Testis (tissue), 3 donors: Measurements from ENCODE around the gene HYAL1. TPM values are rescaled to one million over a fixed set of nuclear protein-coding genes. Genes with fewer than 3 reads are reported as not detected.

Source experiments
- DNase-seq: peaks from one replicate; pipeline ENCODE4 v3.0.0-alpha.2; 2019
- H3K27ac ChIP-seq, 2 donors: fragments of 200-600 bp; sonication (generic); one replicate each; pipeline ENCODE4 v1.5.1; 2019
- H3K27me3 ChIP-seq: fragments of 200-600 bp; sonication (generic); one replicate; pipeline ENCODE4 v1.5.1; 2019
- H3K36me3 ChIP-seq: fragments of 200-600 bp; sonication (generic); one replicate; pipeline ENCODE4 v1.5.1; 2017; ENCODE audit warnings: low read depth; ENCODE audit errors: missing control alignments
- H3K4me1 ChIP-seq: fragments of 200-600 bp; sonication (generic); one replicate; pipeline ENCODE4 v1.5.1; 2019
- H3K4me3 ChIP-seq, 2 donors: fragments of 200-600 bp; sonication (generic); one replicate each; pipeline ENCODE4 v1.5.1; 2017 to 2019
- H3K9me3 ChIP-seq: fragments of 200-600 bp; sonication (generic); one replicate; pipeline ENCODE4 v1.5.1; 2017
- CTCF ChIP-seq, 3 experiments: fragments of 450-650 bp in 2 of 3; fragments of 200-600 bp in 1 of 3; sonication (generic) in 1 of 3; IDR thresholded peaks; one replicate each; pipeline ENCODE4 v1.5.1; 2016 to 2019; ENCODE audit warnings: antibody characterized with exemption in 3 of 3, mild to moderate bottlenecking in 2 of 3, moderate library complexity in 1 of 3
- POLR2A ChIP-seq: fragments of 450-650 bp; IDR thresholded peaks from one replicate; pipeline ENCODE4 v1.6.1; 2017; ENCODE audit warnings: antibody characterized with exemption, mild to moderate bottlenecking, moderate library complexity
- WGBS, 2 donors: methylation state at CpG; one replicate each; pipeline ENCODE4 v1.1.5; 2018; 5-methylcytosine and 5-hydroxymethylcytosine counted together
- intact Hi-C: fragments of 100-400 bp; cut with DNase I; formaldehyde crosslinking; loops from one replicate; pipeline ENCODE4 v1.15.1; 2023; ENCODE audit warnings: low total_unique reads
- polyA plus RNA-seq: library from polyadenylated mRNA; stranded (reverse); fragments of 350-450 nt; fragmentation: Illumina TruSeq; extraction: RNeasy Lipid Tissue Mini Kit (QIAGEN cat#74804); gene quantifications from one replicate; pipeline ENCODE4 v1.2.3, GENCODE V29; 2014; ENCODE audit warnings: low read depth, low replicate concordance; ENCODE audit not compliant: insufficient read depth
- total RNA-seq, 2 donors: library from RNA; depleted of rRNA; stranded (reverse); fragments of >200 nt; gene quantifications; one replicate each; pipeline ENCODE4 v1.2.3, GENCODE V29; 2016

Gene HYAL1
- total and polyA plus RNA-seq, 3 donors from 2014 or later = 2.7 to 3.7 (median 3.2) TPM

- Histone ChIP-seq H3K36me3 (no peaks in the 10 kb centered on the region), H3K27ac (peak overlapping the region in 1 of 2 donors; percentile 96), H3K9me3 (no peaks in the 10 kb centered on the region), H3K27me3 (no peaks in the 10 kb centered on the region), H3K4me1 (peaks cover 41% of the 10 kb centered on the region), H3K4me3 (no peak overlapping the region)
- TF ChIP-seq CTCF (IDR thresholded peaks at IDR 0.05) = no peak
- TF ChIP-seq POLR2A = no peak
- 87 to 94% methylated on average over 10 to 11 of the region's 11 CpGs for WGBS, 2 donors
- DNase-seq = no peak
- intact Hi-C loops = loop anchor here (10.0 kb wide), 1 partner anchor 71 kb away; no protein-coding TSS in a partner anchor
Measured at GRCh38 chr3:50325497-50326181, 22.3 kb upstream of the HYAL1 start.

GRCh38 chr3:50325113-50325480 is 21.7 kb upstream of the HYAL1 start:
- Histone ChIP-seq H3K36me3 (no peaks in the 10 kb centered on the region), H3K9me3 (no peaks in the 10 kb centered on the region), H3K4me3 (no peak overlapping the region), H3K4me1 (peaks cover 46% of the 10 kb centered on the region), H3K27ac (peak overlapping the region in 1 of 2 donors; percentile 96), H3K27me3 (no peaks in the 10 kb centered on the region)
- DNase-seq = no peak
- 87 to 90% methylated on average over 2 of the region's 2 CpGs for WGBS, 2 donors
- intact Hi-C loops = loop anchor here (10.0 kb wide), 1 partner anchor 70 kb away; no protein-coding TSS in a partner anchor
- TF ChIP-seq CTCF (IDR thresholded peaks at IDR 0.05) (no peak), POLR2A (no peak)

GRCh38 chr3:50324351-50325112 is 21.2 kb upstream of the HYAL1 start:
- 32 to 52% methylated on average over 2 to 4 of the region's 4 CpGs for WGBS, 2 donors
- no peak overlapping the region for H3K4me3 ChIP-seq
- peaks cover 52% of the 10 kb centered on the region for H3K4me1 ChIP-seq
- peak overlapping the region in 1 of 2 donors; percentile 96 for H3K27ac ChIP-seq
- H3K36me3 ChIP-seq = no peaks in the 10 kb centered on the region
- peak; percentile 78 for DNase-seq
- no peak for TF ChIP-seq POLR2A
- TF ChIP-seq CTCF (IDR thresholded peaks at IDR 0.05) = peak; percentile 69 to 83 (median 77)
- intact Hi-C loops = loop anchor here (10.0 kb wide), 1 partner anchor 70 kb away; no protein-coding TSS in a partner anchor
- H3K9me3 ChIP-seq = no peaks in the 10 kb centered on the region
- no peaks in the 10 kb centered on the region for H3K27me3 ChIP-seq

GRCh38 chr3:50323614-50324199 is 20.3 kb upstream of the HYAL1 start:
- H3K36me3 ChIP-seq = no peaks in the 10 kb centered on the region
- TF ChIP-seq CTCF (IDR thresholded peaks at IDR 0.05) = no peak
- no peaks in the 10 kb centered on the region for H3K9me3 ChIP-seq
- no peak overlapping the region for H3K4me3 ChIP-seq
- H3K27me3 ChIP-seq = no peaks in the 10 kb centered on the region
- no peak for DNase-seq
- intact Hi-C loops = loop anchor here (10.0 kb wide), 1 partner anchor 69 kb away; no protein-coding TSS in a partner anchor
- H3K27ac ChIP-seq = peak overlapping the region in 1 of 2 donors; percentile 96
- WGBS, 2 donors = 56% methylated on average over 4 to 5 of the region's 5 CpGs
- peaks cover 52% of the 10 kb centered on the region for H3K4me1 ChIP-seq
